HepG2 (cell line): ENCODE data around the gene DNAAF8.

Experiments used
- CC2D1A ChIP-seq: sonication (generic); formaldehyde crosslinking; IDR thresholded peaks from 2 replicates; pipeline ENCODE4 v1.8.1; 2023; ENCODE audit warnings: mild to moderate bottlenecking, missing genetic modification reagents
- IRF2 ChIP-seq: IDR thresholded peaks from 2 replicates; pipeline ENCODE4 v1.6.1; 2018; ENCODE audit warnings: missing genetic modification reagents, missing compliant biosample characterization
- RCOR2 ChIP-seq: IDR thresholded peaks from 2 replicates; pipeline ENCODE4 v1.6.1; 2016; ENCODE audit warnings: missing biosample characterization, missing genetic modification reagents
- SMAD3 ChIP-seq: sonication (generic); formaldehyde crosslinking; IDR thresholded peaks from 2 replicates; pipeline ENCODE4 v1.4.0; 2020; ENCODE audit warnings: missing genetic modification reagents
- SMARCE1 ChIP-seq: fragments of 450-650 bp; IDR thresholded peaks from 2 replicates; pipeline ENCODE4 v1.6.1; 2017; ENCODE audit warnings: borderline replicate concordance
- ZFP36L1 ChIP-seq: sonication (generic); formaldehyde crosslinking; IDR thresholded peaks from 2 replicates; pipeline ENCODE4 v1.8.0; 2022; ENCODE audit warnings: mild to moderate bottlenecking, missing genetic modification reagents, moderate library complexity
- ZFP90 ChIP-seq: sonication (generic); formaldehyde crosslinking; IDR thresholded peaks from 2 replicates; pipeline ENCODE4 v1.8.0; 2022; ENCODE audit warnings: missing genetic modification reagents, mild to moderate bottlenecking, inconsistent platforms, borderline replicate concordance
- ZNF660 ChIP-seq: sonication (generic); formaldehyde crosslinking; IDR thresholded peaks from 2 replicates; pipeline ENCODE4 v1.5.1; 2020; ENCODE audit warnings: mild to moderate bottlenecking, low read depth, missing genetic modification reagents, borderline replicate concordance

GRCh38 chr16:4690946-4691665 lies 43.2 kb upstream of the DNAAF8 start:
- TF ChIP-seq IRF2 (CRISPR knock-in tag) (no peak), ZFP36L1 (CRISPR knock-in tag) (no peak), SMAD3 (CRISPR knock-in tag) (no peak), ZFP90 (CRISPR knock-in tag) (no peak), CC2D1A (CRISPR knock-in tag) (no peak), ZNF660 (CRISPR knock-in tag) (no peak), SMARCE1 (no peak), RCOR2 (CRISPR knock-in tag) (no peak)
